Measurements from ENCODE around the gene SHBG. TPM values are rescaled to one million over a fixed set of nuclear protein-coding genes. Genes with fewer than 3 reads are reported as not detected.
"Not testable (repeated sequence)": the region's sequence is repeated elsewhere in the genome, so short reads cannot be mapped to it uniquely, and the experiment has no call there.

Gene SHBG
- total RNA-seq, 1 donor: 0.36 TPM

DNA sequence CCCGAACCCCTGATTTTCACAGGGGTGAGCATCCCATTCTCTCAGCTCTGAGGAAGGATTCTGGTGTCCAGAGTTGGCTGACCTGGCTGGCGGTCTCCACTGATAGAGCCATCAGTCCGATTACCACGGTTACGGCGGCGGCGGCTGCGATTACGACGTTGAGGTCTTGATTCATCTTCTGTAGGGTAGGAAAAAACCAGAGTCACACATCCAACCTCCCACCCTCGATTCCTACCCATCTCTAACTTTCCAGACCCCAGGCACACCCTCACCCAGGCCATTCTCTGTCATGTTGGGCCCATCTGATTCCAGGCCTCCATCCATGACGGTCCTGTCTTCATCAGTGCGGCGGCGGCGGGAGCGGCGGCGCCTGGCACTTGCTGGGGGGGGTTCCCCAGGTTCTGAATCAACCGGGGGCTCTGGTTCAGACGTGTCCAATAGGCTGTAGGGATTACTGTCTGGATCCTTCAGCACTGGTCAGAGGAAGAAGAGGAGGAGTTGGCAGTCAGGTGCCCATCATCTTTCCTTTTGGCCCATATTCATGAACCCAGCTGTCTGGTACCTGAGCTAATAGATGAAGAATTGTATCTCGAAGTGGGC lies 37.4 kb upstream of the SHBG start:
- no peak overlapping the region for H3K4me3 ChIP-seq (ENCODE audit: low read depth, low read length)
- no peak for DNase-seq (ENCODE audit: low read depth)

DNA sequence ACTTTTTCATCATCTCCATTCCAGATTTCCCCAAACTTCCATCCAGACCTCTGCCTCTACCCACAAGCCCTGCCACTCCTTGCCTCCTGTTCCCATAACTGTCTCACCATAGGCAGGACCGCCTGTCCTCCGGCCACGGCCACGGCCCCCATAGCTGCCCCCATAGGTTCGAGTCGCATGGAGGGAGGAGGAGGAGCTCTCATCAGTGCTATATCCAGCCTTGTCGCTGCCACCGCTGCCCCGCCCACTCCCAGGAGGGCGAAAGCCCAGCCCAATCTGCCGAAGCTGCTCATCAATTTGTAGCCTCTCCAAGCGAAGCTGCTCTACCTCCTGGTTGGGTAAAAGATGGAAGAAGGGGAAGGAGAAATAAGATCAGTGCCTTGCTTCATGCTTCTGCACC lies 36.6 kb upstream of the SHBG start:
- TF ChIP-seq, protein P1, sequence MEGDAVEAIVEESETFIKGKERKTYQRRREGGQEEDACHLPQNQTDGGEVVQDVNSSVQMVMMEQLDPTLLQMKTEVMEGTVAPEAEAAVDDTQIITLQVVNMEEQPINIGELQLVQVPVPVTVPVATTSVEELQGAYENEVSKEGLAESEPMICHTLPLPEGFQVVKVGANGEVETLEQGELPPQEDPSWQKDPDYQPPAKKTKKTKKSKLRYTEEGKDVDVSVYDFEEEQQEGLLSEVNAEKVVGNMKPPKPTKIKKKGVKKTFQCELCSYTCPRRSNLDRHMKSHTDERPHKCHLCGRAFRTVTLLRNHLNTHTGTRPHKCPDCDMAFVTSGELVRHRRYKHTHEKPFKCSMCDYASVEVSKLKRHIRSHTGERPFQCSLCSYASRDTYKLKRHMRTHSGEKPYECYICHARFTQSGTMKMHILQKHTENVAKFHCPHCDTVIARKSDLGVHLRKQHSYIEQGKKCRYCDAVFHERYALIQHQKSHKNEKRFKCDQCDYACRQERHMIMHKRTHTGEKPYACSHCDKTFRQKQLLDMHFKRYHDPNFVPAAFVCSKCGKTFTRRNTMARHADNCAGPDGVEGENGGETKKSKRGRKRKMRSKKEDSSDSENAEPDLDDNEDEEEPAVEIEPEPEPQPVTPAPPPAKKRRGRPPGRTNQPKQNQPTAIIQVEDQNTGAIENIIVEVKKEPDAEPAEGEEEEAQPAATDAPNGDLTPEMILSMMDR (IDR thresholded peaks at IDR 0.05; ENCODE audit: insufficient read depth, low read length): no peak
- no peak overlapping the region for H3K4me3 ChIP-seq (ENCODE audit: low read depth, low read length)
- DNase-seq (ENCODE audit: low read depth): no peak

More for the DNA sequence above, 37.4 kb upstream of the SHBG start:
- TF ChIP-seq, protein P1 (IDR thresholded peaks at IDR 0.05; ENCODE audit: insufficient read depth, low read length): no peak

DNA sequence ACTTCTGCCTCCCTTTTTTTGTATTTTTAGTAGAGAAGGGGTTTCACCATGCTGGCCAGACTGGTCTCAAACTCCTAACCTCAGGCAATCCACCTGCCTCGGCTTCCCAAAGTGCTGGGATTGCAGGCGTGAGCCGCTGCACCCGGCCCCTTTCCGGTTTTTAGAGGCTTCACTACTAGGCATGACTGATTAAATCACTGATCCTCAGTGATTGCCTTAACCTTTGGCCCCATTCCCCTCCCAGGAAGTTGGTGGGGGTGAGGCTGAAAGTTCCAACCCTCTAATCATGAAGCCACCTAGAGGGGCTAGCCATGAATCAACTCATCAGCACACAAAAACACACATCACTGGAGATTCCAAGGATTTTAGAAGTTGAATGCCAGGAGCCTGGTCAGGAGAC lies 32.4 kb upstream of the SHBG start:
- H3K4me3 ChIP-seq (ENCODE audit: low read depth, low read length); DNase-seq (ENCODE audit: low read depth): not testable (repeated sequence)

DNA sequence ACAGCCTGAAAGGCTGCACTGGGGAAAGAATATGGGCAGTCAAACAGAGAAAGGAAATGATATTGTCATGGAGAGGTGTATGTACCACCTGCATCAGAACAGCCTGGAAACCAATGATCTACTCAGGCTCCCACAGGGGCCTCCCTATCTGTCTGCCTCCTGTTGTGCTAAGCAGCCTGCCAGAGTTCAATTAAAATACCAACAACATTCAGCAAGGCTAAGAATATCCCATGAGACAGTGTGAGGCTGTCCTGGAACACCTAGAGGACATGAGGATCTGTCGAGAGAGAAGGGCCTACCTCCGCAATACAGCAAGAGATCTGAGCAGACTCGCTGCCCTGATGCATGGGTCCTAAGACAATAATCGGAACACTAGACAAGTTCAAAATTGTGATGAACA lies 23.7 kb upstream of the SHBG start:
- H3K4me3 ChIP-seq (ENCODE audit: low read depth, low read length): no peak overlapping the region
- DNase-seq (ENCODE audit: low read depth): no peak
- TF ChIP-seq, protein P1 (IDR thresholded peaks at IDR 0.05; ENCODE audit: insufficient read depth, low read length): no peak

DNA sequence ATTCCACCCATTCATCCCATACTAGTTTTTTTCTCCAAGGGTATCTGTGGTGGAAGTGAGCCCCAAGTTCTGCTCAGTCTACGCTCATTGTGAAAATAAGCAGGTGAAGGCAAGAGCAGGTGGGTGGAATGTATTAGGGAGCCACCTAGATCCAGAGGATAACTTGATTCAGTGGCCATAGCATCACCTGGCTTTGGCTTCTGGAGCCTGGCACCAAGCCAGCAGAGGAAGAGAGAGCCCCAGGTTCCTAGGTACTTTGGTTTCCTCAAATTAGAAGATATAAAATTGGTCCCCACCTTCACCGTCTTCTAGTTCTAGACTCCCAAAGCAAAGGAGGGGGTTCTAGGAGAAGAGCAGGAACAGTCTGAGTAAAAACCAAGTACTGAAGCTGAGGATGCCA lies 19.3 kb upstream of the SHBG start:
- DNase-seq (ENCODE audit: low read depth): no peak
- TF ChIP-seq, protein P1 (IDR thresholded peaks at IDR 0.05; ENCODE audit: insufficient read depth, low read length): no peak
- no peak overlapping the region for H3K4me3 ChIP-seq (ENCODE audit: low read depth, low read length)

DNA sequence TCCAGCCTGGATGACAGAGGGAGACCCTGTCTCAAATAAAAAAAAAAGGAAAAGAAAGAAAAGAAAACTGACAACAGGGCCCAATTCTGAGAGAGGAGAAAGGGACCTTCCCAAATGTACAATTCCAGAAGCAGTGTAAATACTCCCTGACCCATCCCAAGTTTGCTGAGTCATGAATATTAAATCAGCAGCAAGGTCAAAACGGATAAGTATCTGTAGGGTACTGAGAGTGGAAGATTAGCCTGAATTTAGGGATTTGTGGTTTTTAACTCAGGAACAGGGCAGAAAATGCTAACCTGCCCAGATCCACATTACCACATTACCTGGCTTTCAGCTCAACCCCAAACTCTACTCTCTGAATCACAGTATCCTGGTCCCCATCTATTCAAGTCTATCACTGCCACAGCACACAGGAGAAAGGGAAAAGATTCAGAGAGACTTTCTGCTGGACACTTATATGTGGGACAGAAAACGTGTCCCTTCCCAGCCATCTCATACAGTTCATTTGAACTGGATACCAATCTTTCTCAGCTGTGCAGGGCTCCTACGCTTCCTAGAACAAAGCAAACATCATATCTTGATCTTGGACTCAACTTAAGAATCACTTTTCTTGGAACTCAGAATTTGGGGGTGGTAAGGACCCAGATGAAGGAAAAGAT lies 18.2 kb upstream of the SHBG start:
- H3K4me3 ChIP-seq (ENCODE audit: low read depth, low read length): peak overlapping the region; percentile 20
- TF ChIP-seq, protein P1 (IDR thresholded peaks at IDR 0.05; ENCODE audit: insufficient read depth, low read length): no peak
- DNase-seq (ENCODE audit: low read depth): peak; percentile 21

DNA sequence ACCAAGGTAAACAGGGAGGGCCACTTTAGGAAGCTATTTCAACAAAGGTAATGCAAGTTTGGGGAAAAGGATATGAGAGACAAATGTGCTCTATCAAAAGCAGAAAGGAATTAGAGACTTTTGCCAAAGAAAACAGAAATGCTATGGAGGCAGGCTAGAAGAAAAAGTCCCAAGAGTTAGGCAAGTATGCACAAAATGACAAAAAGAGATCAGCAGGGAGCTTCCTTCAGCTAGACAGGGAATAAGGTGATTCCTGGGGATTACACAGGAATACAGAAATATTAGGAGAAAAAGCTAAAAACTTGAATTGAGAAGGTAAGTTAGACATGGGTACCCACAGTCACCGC lies 17.7 kb upstream of the SHBG start:
- TF ChIP-seq, protein P1 (IDR thresholded peaks at IDR 0.05; ENCODE audit: insufficient read depth, low read length): no peak
- peak; percentile 45 for DNase-seq (ENCODE audit: low read depth)
- peak overlapping the region; percentile 20 for H3K4me3 ChIP-seq (ENCODE audit: low read depth, low read length)
